NCI-H2029 (cell line): ENCODE data around the gene GDE1.

Source experiments
- DNase-seq: peaks from one replicate; lab custom pipeline; 2025; lab: John Stamatoyannopoulos, UW

GDE1 gene

GRCh38 chr16:19486051-19486450 is 35.8 kb downstream of the GDE1 start:
- DNase-seq = no peak

GRCh38 chr16:19485611-19486010 is 36.3 kb downstream of the GDE1 start:
- no peak for DNase-seq

GRCh38 chr16:19484096-19484495 is 37.8 kb downstream of the GDE1 start:
- DNase-seq = no peak

- no peak for DNase-seq
Observed at GRCh38 chr16:19482291-19482690, 39.6 kb downstream of the GDE1 start.

- no peak for DNase-seq
Observed at GRCh38 chr16:19481769-19482168, 40.1 kb downstream of the GDE1 start.

- no peak for DNase-seq
Observed at GRCh38 chr16:19481296-19481695, 40.6 kb downstream of the GDE1 start.

- DNase-seq = no peak
Observed at GRCh38 chr16:19479302-19479721, 42.6 kb downstream of the GDE1 start.

GRCh38 chr16:19478505-19478904 is 43.4 kb downstream of the GDE1 start:
- DNase-seq = no peak

- DNase-seq = no peak
Observed at GRCh38 chr16:19474617-19475016, 47.3 kb downstream of the GDE1 start.

GRCh38 chr16:19472482-19472881 is 49.4 kb downstream of the GDE1 start:
- DNase-seq = no peak

GRCh38 chr16:19468300-19468699 is 53.6 kb downstream of the GDE1 start:
- DNase-seq = no peak

GRCh38 chr16:19463468-19464315 is 58.2 kb downstream of the GDE1 start:
- peak; percentile 87 for DNase-seq

- no peak for DNase-seq
Observed at GRCh38 chr16:19460397-19460796, 61.5 kb downstream of the GDE1 start.

- DNase-seq = no peak
Observed at GRCh38 chr16:19458722-19459379, 63.0 kb downstream of the GDE1 start.
